T-helper 2 cell (primary cell): Measurements from ENCODE around the gene CD58.
A peak's percentile ranks its signal among the peaks of the same experiment; 100 is the strongest.
"Not testable (repeated sequence)": the region's sequence is repeated elsewhere in the genome, so short reads cannot be mapped to it uniquely, and the experiment has no call there.

ENCODE experiments used
- DNase-seq, 5 experiments: peaks; one replicate each; pipeline versions ENCODE4 v3.0.0 to v3.0.0-alpha.2; 2012 to 2022
- total RNA-seq, 2 donors: gene quantifications; one replicate each; lab custom pipeline; 2026; lab: John Stamatoyannopoulos, UW

CD58 gene, protein sequence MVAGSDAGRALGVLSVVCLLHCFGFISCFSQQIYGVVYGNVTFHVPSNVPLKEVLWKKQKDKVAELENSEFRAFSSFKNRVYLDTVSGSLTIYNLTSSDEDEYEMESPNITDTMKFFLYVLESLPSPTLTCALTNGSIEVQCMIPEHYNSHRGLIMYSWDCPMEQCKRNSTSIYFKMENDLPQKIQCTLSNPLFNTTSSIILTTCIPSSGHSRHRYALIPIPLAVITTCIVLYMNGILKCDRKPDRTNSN
- total RNA-seq: 10.9 to 25.2 reads per million in 2 donors

GRCh38 chr1:116570358-116571214 is at the start of gene CD58:
CD58 (minus strand) TSS chr1:116571026; CDS start chr1:116570972, 54 bp downstream.
- DNase-seq: peak; percentile 59 to 93 (median 70)

DNA sequence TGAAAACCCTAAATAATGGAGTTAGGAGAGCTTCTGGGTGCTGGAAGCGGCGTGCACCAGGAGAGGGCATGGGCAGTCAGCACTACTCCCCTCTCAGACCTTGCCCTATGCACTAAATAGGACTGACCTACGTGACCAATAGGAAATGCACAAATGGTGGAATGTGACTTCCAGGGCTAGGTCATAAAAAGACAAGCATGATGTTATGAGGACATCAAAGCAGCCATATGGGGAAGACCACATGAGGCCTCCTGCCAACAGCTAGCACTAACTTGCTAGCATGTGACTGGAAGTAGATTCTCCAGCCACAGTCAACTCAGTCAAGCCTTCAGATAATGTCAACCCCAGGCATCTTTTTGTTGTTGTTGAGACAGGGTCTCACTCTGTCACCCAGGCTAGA is 49.6 kb upstream of the CD58 start:
- DNase-seq: not testable (repeated sequence)

GRCh38 chr1:116619106-116619505 is 48.3 kb upstream of the CD58 start:
- DNase-seq: not testable (repeated sequence)

GRCh38 chr1:116617808-116618207 is 47.0 kb upstream of the CD58 start:
- DNase-seq: not testable (repeated sequence)

GRCh38 chr1:116613825-116614224 is 43.0 kb upstream of the CD58 start:
- not testable (repeated sequence) for DNase-seq

DNA sequence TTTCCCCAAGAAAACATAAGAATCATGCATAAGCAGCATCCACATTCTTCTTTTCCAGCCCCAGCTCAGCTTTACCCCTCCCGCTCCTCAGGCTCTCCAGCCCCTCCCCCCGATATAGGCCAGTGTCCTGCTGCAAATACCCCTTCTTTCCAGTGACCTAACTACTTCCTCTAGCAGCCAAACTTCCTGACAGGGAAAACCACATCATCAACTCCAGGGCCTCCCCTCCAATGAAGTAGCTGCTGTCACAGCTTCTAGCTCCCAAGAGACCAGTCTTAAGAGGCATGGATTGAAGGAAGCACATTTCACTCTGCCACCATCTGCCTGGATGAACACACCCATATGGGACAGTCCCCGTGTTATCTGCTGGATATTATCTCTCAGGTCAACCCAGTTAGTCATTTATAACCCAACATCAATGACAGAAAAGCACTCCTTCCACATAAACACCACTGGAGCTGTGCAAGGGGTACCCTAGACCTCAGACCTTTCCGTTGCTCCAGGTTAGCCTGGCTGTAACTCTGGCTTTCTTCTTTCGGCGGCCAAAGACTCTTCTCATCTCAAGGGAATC is 39.1 kb upstream of the CD58 start:
- peak in 1 of 5 experiments; percentile 46 for DNase-seq

DNA sequence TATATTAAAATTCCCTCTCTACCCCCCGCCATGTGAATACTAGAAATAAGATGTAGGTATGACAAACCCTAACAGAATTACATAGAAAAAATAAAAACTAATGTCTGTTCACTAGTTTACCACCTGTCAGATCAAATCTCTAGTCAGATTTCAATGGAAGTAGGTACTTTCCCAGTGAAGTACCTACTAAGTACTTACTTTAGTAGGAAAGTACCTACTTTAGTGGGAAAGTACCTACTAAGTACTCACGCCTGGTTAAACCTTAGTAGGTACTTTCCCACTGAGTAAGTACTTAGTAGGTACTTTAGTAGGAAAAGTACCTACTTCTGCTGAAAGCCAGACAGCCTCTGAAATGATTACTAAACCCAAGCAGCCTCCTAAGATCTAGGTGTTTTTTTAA is 38.0 kb upstream of the CD58 start:
- DNase-seq: peak in 1 of 5 experiments; percentile 69

GRCh38 chr1:116608151-116608550 is 37.3 kb upstream of the CD58 start:
- DNase-seq: not testable (repeated sequence)

GRCh38 chr1:116607463-116607862 is 36.6 kb upstream of the CD58 start:
- DNase-seq: not testable (repeated sequence)

GRCh38 chr1:116606067-116606466 is 35.2 kb upstream of the CD58 start:
- peak in 1 of 5 experiments; percentile 87 for DNase-seq

DNA sequence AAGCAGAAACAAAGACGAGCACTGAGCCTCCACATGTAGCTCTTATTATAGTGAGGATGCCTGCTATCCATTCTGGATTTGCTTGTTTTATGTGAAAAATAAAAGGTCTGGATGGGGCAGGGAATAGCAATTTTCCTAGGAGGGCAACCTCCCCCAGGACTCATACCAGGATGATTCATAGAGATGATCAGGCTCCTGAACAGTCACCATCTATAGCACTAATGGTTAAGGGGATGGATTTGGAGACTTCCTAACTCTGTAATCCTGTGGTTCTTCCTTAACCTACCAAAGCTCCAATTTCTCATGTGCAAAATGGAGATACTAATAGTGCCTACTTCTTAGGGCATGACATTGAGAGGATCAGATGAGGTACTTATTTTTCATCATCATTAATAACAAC is 34.5 kb upstream of the CD58 start:
- DNase-seq: no peak

DNA sequence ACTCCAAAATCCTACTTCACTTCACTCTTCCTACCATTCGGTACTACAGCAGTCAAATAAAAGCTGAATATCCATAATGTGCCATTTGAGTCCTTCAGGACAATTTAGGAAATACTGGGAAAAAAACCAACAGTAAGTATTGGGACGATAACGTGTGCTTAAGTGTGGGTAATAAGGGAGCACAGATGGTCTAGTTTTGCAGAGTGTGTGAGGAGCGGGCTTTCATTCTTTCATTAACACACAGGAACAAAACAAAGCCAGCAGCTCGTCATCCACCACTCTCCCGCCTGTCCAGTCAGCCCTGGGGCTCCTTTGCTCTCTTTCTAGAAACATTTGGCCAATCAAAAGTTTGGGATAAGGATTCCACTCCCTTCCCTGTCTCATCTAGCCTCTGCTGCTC is 33.6 kb upstream of the CD58 start:
- not testable (repeated sequence) for DNase-seq

GRCh38 chr1:116603646-116604045 is 32.8 kb upstream of the CD58 start:
- DNase-seq: not testable (repeated sequence)

- not testable (repeated sequence) for DNase-seq
These were observed 28.5 kb upstream of the CD58 start for GRCh38 chr1:116599369-116599768.

DNA sequence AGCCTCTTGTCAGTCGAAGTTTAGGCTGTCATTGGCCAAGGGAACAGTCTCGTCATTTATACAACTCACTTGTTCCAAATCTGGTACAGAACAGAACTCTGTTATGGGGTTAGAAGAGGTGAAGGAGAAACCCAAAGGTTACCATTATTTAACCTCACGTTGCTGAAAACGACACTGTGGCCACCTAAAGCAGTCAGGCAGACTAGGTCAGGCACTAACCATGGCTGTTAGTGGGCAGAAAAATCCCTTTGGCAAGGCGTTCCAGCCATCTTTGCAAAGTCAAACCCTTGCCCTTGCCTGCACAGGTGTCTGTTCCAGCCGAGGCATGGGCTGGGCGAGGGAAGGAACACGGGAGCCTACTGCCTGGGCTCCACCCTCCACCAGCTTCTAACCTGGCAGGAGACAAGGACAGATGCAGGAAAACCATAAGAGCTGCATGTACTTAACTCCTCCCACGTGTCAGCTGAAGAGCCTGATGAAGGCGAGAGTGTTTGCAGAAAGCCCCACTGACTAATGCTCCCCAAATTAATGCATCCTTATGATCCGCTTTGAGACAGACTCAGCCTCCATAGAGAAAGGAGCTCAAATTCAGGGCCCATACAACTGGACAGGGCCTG is 27.7 kb upstream of the CD58 start:
- not testable (repeated sequence) for DNase-seq

DNA sequence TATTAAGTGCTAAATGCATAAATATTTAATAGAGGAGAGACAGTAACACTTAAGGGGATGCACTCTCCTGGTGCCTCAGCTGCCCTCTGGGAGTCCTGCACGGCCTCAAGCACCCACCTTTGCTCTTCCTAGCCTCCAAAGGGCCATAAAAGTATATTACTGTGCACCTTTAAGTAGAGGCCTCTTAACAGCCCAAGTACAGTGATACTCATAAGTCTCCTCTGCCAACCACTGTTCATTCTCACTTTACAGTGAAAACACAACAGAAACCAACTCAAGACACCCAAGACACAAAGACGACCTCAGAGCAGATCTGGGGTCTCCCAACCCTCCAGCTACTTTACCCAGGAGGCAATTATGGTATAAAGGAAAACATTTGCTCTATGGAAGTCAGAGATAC is 26.6 kb upstream of the CD58 start:
- DNase-seq: peak in 1 of 5 experiments; percentile 78

DNA sequence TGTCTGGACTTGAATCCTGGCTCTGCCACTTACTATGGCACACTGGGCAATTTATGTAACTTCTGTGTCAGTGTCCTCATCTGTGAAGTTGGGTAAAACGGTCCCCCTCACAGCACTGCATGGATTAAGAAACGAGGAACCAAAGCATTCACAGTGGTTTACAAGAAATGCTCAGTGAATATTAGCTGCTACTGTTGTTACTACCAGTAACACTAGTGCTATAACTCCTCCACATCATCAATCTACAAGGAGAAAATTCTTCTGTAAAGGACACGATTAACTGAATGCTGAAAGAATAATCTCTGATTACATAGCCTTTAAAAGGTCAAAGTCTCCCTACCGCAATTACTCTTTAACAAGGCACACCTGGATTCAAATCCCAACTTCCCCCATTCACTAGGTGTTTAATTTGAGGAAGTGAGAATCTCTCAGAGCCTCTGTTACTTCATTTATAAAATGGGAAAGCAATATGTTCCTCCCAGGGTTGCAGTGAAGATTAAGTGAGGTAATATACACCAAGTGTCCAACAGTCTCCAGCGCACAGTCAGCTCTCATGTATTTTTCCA is 26.0 kb upstream of the CD58 start:
- DNase-seq: not testable (repeated sequence)

- peak in 2 of 5 experiments; percentile 21 to 73 for DNase-seq
These were observed 25.3 kb upstream of the CD58 start for GRCh38 chr1:116595946-116596741.

DNA sequence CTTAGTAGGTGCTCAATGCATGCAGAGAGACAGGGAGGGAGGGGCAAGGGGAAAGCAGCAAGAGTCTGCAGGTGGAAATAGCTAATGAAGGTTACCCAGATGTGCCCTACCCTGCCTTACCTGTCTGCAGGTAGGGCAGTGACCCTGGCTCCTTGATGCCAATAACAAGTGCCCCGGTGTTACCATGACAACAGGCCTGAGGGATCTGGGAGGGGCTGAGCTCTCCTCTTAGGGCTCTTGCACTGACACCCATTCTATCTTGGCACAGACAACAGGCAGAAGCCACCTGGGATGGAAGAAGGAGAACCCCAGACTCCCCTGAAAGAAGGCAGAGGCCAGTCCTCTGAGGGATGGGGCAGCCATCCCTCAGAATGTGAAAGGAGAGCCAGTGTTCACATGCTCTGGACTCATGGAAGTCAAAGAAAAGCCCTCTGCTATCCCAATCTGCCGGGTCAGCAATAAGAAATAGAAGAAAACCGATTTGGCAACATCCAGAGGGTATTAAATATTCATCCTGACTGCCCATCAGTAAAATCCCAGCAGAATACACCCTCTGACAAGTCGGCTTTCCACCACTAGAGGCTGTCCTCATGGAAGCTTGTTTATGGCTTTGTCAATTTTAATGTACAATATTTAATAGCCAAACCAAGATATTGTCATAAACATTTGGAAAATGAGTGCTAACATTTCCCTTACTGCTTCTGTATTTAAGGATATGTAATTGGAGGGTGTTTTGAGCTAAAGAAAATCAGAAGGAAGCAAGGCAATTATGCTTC is 24.4 kb upstream of the CD58 start:
- DNase-seq: not testable (repeated sequence)

DNA sequence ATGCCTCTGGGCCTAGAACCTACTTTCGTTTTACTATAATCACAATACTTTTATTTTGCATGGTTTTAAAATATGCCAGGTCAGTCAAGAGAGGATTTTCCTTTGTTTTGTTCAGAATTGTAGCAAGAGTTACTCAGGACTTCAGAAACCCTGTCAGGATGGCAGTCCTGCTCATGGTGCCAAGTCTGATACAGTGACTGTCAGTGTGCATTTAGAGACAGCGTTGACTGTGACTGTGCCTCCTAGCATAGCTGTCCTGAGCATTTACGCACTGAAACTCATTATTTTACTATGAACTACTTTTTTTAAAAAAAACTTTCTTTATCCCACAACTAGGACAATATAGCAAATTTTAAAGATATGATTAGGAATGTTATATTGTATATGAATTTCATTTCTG is 23.2 kb upstream of the CD58 start:
- not testable (repeated sequence) for DNase-seq

GRCh38 chr1:116593401-116593800 is 22.6 kb upstream of the CD58 start:
- DNase-seq: not testable (repeated sequence)
